Gastrocnemius medialis (tissue), 4 donors: ENCODE results near the gene DNAH5.

Source experiments
- CTCF ChIP-seq, 5 experiments: fragments of 450-650 bp in 3 of 5; fragments of 200-600 bp in 2 of 5; sonication (generic) in 2 of 5; IDR thresholded peaks in 4 of 5; conservative IDR thresholded peaks in 1 of 5; 1 replicate in 4 of 5; 2 replicates in 1 of 5; pipeline ENCODE4 v1.5.1; 2016 to 2019; ENCODE audit warnings: antibody characterized with exemption in 5 of 5, mild to moderate bottlenecking in 3 of 5, moderate library complexity in 3 of 5
- POLR2A ChIP-seq, 2 donors: fragments of 450-650 bp; IDR thresholded peaks; one replicate each; pipeline ENCODE4 v1.6.1; 2017; ENCODE audit warnings: antibody characterized with exemption in 2 of 2, mild to moderate bottlenecking in 2 of 2, moderate library complexity in 2 of 2

GRCh38 chr5:13643734-13644133, 300.8 kb downstream of the DNAH5 start:
- TF ChIP-seq CTCF (IDR thresholded peaks at IDR 0.05 in 4 of 5, conservative IDR thresholded peaks at IDR 0.05 in 1 of 5), result no peak
- TF ChIP-seq POLR2A (IDR thresholded peaks at IDR 0.05), result no peak
